Activated CD4-positive, alpha-beta T cell treated with anti-CD3 and anti-CD28 coated beads, Interleukin-10, Interleukin-2, amounts not matched to agents 100 ng/mL and 50 ng/mL, durations not matched to agents 16 hours and 8 hours (primary cell): ENCODE measurements around the gene NBEAL2.
A peak's percentile ranks its signal among the peaks of the same experiment; 100 is the strongest.

ENCODE experiments used
- DNase-seq: peaks from one replicate; pipeline ENCODE4 v3.0.0-alpha.2; 2020

The NBEAL2 gene

GRCh38 chr3:46943237-46944187 lies 36.0 kb upstream of the NBEAL2 start:
- no peak for DNase-seq

GRCh38 chr3:46944191-46944590 lies 35.3 kb upstream of the NBEAL2 start:
- no peak for DNase-seq

DNA sequence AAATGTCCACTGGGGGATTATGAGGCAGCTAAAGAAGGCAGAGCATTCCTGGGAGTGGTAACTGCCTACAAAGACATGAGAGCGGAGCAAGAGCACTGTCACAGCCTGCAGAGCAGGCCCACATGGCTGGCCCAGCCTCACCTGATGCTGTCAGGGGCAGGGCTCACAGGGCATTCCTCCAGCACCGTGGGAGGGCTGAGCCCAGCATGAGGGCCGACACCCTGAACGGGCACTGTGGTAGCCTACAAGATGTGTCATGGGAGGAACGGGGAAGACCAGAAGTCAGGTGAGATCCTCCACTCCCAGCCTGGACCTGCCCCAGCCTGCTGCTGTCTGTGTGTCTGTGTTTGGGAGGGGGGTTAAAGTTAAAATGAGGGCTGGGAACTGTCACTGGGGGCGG lies 33.0 kb upstream of the NBEAL2 start:
- DNase-seq: no peak

DNA sequence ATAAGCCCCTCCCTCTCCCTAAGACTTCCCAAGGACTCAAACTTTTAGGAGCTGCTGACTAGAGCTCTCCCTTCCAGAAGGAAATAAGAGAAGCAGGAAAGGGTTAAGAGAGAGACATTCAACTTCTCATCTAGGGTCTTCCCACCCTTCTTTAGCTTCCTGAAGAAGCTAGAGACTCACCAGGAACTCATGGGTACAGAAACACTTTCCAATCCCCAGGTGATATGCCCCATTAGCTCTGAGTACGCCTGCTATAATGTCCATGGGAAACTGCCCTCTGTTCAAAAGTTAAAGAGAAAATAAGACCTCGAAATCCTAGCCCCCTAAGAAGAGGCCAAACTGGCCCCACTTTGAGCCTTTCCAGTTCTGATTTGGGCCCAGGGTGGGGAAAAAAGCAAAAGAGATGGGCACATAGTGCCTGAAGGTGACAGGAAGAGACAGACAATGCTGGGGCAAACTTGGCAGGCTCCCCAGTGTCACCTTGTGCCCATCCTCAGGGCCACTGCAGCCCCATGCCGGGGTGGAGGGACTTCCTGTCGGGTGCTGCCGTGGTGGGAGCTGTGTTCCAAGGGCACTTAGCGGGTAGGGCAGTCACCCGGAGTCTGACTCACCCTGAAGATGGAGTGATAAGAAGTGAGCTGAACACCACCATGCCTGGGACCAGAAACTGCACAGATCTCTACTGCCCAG lies 32.5 kb upstream of the NBEAL2 start:
- DNase-seq: peak; percentile 83

DNA sequence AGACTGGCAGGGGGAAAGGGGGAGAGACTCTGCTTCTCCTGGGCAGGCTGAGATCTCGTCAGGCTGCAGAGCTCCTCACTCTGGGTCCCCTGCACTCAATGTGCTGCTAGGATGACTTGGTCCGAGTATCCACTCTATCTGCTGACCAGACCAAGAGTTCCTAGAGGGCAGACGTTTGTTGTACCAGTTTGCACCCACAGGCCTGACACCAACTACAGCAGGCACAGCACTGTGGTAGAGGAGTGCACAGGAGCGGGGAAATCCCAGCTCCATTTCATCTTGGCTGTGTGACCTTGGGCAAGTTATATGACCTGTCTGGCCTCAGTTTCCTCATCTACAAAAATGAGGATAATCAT lies 31.9 kb upstream of the NBEAL2 start:
- DNase-seq: peak; percentile 39

DNA sequence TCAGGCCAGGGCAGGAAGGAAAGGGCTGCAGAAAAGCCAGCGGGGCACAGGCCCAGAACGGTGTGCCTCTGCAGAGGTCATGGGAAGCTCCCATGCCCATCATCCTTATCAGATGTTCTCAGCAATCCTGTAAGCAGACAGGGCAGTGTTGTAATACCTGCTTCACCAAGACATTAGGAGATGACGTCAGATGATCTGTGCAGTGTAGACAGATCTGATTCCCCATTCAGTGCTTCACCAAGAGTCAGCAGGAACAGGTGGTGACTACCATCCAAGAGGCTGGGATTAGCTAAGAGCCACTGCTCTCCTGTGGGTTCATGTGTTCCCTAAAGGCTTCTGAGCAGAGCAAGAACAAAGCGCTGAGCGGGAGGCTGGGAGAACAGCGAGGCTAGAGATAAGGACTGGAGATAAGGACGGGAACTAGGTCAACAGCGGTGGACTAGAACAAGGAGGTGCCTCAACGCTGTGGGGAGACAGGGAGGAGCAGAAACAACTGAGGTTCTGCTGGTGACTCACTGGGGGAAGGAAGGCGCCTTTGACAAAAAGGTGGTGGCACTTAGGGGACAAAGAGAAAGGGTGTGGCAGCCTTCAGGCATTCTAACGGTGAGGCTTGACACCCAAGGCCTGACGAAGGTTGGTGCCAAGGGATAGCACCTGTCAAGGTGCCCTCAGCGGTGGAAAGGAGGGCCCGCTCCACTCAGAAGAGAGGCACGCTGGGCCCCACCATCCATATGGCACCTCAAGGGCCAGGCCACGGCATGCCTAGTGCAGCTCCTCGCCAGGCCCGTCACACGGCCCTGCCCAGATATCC lies 31.3 kb upstream of the NBEAL2 start:
- DNase-seq: peak; percentile 79

DNA sequence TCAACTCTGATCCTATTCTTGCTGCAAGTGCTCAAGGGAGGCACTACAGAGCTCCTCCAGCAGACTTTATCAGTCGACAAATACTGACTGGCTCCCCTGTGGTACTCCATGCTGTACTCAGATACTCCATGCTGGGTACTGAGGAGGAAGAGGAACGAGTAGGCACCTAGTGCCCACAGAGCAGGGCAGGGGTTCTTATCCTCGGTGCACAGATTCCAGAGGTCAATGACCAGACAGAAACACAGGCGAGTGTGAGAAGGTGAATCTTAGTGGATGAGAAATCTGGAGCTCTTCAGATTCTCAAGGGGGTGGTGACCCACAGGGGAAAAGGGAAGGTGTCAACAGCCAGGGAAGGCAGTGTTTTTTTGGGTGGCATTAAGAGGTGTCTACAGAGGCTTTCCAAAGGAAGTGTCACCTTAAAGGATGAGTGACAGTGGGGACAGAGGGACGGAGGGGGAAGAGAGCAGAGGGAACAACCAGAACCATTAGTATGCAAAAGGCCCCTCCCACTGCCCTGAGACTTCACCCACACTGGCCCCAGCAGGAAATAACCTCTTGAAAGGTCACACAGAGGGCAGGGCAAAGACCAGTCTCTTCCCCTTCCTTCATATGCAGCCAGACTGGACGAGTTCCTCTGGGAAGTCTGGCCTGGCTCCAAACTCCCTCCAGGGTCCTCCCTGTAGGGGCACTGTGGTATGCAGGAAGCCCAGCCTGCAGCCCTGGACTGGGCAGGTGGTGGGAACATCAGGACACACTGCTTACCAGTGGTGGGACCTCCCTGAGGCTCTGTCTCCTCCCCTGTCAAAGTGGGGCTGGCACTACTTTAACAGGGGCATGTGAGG lies 30.4 kb upstream of the NBEAL2 start:
- peak; percentile 38 for DNase-seq

DNA sequence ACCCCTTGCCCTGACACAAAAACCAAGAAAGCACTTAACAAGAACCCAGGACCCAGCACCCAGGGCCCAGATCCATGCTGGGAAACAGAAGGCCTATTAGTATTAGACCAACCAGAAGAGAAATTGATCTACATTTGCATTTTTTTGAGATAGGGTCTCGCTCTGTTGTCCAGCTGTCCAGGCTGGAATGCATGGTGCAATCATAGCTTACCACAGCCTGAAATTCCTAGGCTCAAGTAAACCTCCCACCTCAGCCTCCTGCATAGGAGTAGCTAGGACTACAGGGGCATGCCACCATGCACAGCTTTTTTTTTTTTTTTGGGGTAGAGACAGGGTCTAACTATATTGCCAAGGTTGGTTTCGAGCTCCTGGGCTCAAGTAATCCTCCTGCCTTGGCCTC lies 29.3 kb upstream of the NBEAL2 start:
- DNase-seq: no peak

DNA sequence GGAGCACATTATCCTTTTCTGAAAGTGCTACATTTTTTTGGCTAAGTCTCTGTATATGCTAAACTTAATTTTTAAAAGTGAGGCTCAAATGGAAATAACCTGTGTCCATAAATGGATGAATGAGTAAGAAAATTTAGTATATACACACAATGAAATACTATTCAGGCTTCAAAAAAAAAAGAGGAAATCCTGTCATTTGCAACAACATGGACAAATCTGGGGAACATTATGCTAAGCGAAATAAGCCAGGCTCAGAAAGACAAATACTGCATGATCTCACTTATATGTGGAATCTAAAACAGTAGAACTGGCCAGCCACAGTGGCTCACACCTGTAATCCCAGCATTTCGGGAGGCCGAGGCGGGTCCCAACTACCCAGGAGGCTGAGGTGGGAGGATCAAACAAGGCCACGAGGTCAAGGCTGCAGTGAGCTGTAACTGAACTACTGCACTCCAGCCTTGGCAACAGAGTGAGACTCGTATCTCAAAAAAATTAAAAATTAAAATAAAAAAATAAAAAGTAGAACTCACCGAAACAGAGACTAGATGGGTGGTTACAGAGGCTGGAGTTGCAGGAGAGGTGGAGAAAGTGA lies 28.7 kb upstream of the NBEAL2 start:
- DNase-seq: no peak

DNA sequence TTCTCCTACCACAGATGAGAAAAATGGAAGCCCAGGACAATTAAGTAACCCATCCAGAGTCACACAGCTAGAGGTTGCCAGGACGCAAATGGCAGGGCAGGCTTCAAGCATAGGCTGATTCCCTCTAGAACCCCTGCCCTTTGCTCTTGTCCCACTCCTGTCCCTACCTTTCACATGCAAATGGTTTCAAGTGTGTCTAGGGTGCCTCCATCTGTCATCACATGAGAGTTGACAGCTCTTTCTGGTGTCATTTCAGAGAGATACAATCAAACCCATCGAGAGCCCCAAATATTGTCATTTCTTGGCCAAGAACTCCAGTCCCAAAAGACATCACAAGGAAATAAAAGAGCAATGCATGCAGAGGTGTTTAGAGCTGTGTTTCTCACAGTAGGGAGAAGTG lies 26.7 kb upstream of the NBEAL2 start:
- DNase-seq: no peak

DNA sequence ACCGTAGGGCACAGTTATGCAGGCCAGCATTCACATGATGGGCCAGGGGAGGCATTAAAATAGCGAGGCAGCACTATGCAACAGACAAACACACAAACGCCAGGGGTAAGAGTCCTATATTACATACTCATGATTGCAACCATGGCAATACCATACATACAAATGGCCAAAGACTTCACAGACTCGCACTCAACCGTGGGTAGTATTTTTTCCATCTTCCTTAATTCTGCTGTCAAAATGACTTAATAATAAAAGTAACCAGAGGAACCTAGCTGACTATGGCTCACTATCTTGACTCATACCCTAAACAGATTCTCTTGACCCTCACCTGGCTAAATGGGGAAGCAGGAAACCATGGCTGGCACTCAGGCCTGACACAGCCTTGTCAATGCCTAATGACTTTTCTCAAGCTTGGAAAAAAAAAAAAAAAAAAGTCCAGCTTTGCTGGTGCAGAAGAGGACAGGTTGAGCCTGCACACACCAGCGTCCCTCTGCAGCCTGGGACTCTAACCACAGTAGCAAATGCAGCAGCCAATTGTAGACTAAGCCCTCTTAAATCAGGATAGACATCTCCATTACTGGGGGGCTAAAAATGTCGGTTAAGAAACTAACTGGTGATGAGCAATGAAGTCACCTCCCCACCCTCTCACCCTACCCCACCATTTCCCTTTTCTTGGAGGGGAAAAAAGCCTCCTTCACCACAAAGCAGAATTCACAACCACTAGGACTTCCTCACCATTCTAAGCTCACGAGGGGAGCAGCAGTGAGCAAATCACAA lies 26.0 kb upstream of the NBEAL2 start:
- DNase-seq: peak; percentile 29

DNA sequence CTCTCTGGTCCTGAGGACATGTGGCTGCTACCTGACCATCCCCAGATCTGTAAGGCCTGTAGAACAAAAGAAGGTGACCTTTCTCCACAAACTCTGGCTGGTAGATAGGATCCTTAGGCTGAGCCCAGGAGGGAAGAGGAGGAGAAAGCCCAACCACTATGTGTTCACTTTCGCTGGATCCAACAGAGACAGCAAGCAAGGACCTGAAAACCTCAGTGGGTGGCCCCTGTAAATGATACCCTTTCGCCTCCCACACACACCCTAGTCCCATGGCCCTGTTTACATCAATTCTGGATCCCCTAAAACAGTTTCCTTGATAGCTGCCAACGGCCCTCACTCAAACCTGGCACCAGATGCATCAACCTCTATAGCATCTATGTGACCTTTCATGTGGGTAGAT lies 25.3 kb upstream of the NBEAL2 start:
- DNase-seq: no peak

GRCh38 chr3:46955157-46955556 lies 24.3 kb upstream of the NBEAL2 start:
- DNase-seq: no peak

DNA sequence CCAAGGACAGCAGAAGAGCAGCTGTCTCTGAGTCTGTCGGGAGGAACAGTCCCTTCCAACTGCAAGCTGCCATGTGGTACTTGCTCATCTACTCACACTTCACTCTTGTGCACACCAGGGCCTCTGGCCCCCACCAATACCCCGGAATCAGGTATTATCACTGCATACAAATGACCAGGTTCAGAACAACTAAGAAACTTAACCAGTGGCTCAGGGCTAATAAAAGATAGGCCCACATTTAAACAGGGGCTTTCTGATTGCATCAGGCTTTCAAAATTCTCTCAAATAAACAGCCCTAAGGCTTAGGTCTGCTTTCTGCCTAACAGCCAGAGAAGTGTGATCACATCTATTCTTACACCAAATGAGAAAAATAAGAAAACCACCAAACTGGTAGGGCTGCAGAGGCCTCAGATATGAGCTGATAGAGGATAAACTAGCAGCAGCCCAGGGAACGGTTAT lies 23.6 kb upstream of the NBEAL2 start:
- DNase-seq: peak; percentile 32

- DNase-seq: no peak
Observed at GRCh38 chr3:46957092-46957820, 22.2 kb upstream of the NBEAL2 start.

DNA sequence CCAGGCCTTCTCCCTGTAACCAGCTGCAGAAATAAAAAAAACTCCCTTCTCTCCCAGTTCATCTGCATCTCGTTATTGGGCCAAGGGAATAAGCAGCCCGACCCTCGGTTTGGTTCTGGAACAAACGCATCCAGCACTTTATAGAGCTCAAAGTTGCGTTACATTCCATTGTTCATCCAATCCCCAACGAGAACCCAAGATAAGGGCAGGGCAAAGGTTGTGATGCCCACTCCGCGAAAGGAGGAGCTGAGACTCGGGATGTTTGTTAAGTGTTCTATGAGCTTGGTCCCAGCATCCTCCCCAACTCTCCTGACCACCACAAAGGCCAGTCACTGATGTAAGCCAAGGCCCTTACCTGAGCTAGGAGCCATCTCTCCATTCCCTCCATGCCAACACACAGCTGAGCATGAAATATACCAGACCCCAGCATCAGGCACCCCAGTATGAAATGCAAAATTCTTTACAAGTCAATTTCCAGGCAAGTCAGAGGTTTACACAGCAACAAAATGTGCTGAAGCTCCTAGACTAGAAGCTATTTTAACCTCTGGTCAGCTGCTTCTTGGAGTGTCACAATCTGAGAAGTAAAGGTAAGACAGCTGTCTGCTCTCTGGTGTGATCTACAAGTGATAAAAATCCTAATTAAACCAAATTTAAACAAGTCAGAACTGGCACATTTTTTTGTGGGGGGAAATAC lies 20.9 kb upstream of the NBEAL2 start:
- DNase-seq: no peak

DNA sequence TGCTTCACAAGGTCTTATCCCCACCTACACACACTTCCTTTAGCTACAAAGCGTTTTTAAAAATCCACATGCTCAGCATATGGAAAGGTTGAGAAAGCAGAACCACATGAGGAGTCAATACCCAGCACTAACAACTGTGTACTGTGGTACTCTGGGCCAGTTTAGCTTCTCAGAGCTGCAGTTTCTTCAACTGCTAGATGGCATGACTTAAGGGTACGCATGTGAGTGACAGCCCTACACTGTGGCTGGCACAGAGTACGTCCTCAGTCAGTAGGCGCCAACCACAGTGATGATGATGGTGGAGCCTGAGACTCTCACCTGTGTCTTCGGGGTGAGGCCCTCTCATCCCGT lies 20.3 kb upstream of the NBEAL2 start:
- DNase-seq: peak; percentile 57

- DNase-seq: no peak
Observed at GRCh38 chr3:46960081-46960701, 19.3 kb upstream of the NBEAL2 start.

DNA sequence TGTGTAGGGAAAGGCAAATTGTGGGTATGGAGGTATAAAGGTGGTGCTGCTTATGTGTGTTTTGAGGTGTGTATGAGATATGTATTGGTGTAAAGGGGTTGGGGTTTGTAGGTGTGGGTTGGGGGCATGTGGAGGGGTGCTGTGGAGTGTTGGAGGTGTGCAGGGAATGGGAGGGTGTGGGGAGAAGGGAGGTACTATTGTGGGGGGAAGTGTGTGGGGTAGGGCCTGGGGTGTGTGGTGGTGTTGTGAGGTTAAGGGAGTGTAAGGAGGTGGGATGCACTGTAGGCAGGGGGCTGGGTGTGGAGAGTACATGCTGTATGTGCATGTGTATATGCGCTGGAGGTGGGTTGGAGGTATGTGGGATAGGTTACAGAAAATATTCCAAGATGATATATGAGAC lies 18.6 kb upstream of the NBEAL2 start:
- no peak for DNase-seq
